UCSD-AML1 (cell line): ENCODE measurements around the gene ACO1.

Experiments used
- DNase-seq: peaks from one replicate; lab custom pipeline; 2025; ENCODE audit not compliant: unreplicated experiment; lab: John Stamatoyannopoulos, UW

ACO1 gene

DNA sequence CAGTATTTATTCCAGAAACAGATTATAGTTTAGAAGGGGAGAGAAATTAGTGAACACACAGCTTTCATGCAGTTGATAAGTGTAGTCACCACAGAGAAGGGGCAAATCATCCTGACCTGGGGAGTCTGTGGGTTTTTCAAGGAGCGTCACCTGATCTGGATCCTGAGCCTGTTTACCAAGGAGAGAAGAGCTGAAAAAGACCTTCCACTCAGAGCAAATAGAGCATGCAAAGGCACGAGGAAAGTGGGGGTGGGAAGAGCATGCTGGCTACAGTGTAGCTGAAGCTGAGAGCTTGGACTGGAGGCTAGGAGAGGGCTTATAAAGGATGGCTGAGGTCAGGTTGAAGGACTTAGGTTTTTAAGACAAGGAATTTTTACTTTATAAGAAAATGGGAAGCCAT is 30.4 kb downstream of the ACO1 start:
- DNase-seq = no peak

DNA sequence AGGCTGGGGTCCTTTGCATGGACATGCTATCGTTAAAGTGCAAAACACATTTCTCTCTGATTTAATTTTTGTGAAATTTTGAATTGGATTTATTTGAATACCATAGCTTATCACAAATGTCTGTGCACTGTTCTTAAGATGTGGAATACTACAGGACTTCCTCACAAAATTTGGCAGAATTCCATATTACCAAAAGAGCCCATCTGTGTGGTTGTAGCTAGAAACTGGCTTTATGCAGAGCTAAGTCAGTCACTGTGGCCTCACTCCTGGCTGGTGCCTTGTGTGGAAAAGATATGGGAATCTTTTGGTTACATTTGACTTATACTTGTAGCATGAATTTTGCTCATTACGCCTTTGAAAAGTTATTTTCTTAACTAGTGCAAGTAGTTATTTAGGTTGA is 35.5 kb downstream of the ACO1 start:
- DNase-seq = no peak

DNA sequence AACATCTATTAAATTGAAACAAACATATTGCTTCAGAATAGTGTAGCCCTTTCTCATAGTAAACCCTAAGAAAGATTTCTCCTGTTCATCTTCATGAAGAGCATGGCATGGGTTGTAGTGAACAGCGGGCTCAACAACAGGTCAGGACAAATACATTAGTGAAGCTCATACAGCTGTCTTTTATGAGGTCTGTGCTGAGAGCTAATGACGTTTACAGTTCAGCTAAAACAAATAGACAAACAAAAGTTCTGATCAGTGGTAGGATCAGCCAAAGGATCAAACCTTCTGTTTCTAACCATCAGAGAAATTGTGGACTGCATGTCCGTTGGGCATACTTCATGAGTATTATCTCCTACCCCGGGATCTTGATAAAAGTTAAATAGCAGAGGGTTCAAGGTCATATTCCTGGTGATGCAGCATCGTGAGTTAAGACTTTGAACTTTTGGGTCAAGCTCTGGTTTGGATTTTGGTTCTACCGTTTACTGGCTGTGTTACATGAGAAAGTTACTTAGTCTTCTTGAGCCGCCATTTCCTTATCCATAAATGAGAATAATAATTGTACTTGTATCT is 37.9 kb downstream of the ACO1 start:
- DNase-seq = no peak

DNA sequence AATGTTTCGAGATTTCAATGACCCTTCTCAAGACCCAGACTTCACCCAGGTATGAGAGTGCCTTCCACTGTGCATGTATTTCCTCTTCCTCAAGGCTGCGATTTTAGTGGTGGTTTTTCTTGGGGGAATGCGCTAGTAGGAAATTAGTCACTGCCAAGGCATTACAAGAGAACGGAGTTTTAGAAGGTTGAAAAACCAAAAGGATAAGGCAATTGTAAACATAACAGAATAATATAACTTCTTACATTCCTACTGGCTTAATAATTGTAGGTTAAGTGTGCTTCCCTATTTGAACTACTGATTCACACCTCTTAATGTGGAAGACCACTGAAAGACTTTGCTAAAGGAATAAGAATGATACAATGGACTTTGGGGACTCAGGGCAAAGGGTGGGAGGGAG is 38.9 kb downstream of the ACO1 start:
- no peak for DNase-seq

DNA sequence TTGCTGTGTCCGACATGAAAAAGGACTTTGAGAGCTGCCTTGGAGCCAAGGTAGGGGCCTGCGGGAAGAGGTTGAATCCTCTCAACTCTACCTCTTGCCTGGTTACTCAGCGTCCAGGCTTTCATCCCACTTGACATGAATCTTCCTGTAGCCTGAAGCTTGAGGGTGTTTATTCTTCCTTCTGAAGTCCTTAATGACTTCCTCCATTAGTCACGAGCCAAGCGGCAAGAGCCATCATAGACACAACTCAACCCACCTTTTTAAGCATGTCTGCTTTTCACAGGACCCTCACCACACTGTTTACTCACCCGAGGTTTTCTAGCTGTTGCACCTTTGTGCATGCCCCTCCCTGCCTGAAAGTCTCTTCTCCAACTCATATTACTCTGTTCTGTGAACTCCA is 40.2 kb downstream of the ACO1 start:
- DNase-seq = no peak

DNA sequence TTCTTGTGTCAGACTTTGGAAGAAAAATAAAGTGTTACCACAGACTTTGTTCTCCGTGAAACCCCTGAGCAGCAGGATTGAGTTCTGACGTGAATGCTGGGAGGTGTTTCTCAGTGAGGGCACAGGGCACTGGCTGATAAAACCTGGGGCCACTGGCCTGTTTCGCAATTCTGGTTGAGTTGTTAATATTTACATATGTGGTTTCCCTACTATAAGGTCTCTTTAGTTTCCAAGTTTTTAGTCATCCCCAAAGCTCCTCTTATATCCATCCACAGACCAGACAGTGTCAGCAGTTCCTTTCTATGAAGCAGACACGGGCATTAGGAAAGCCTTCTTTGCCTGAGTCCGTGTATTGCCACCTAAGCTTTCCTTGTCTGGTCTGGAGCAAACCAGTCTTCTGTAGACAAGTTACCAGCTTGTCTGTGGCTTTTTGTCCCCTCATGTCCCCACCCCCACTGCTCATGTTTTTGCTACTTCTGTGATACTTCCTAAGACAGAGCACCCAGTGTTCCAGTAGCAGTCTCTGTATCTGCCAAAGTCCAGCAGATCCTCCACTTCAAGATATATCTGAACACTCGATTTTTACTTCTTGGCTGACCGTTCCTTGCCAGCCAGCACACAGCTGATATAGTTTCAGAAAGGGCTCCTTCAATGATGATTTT is 42.0 kb downstream of the ACO1 start:
- DNase-seq = peak; percentile 6

DNA sequence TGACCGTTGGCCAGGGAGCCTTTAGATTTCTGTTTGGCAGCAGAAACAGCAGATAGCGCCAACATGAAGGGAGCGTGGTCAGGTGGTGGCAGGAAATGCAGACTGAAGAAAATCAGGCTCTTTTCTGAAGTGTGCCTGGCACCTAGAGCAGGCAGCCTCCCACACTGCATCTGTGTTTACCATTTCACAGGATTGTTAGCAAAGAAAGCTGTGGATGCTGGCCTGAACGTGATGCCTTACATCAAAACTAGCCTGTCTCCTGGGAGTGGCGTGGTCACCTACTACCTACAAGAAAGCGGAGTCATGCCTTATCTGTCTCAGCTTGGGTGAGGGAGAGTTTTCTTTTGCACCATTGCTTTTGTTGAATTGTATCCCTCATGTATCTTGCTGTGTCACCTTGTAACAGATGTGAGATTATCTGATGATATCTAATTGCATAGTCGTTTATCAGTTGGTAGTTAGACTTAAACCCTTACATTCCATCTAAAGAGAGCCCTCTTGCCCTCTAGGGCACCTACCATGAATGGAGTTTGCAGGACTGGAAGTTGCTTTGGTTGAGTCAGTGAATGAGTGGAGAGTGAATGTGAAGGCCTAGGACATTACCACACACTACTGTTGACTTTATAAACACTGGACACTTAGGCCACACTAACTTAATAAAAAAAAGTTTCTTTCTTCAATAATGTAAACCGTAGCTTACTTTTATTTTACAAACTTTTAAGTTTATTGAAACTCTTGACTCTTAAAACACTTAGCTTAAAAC is 42.8 kb downstream of the ACO1 start:
- peak; percentile 8 for DNase-seq

DNA sequence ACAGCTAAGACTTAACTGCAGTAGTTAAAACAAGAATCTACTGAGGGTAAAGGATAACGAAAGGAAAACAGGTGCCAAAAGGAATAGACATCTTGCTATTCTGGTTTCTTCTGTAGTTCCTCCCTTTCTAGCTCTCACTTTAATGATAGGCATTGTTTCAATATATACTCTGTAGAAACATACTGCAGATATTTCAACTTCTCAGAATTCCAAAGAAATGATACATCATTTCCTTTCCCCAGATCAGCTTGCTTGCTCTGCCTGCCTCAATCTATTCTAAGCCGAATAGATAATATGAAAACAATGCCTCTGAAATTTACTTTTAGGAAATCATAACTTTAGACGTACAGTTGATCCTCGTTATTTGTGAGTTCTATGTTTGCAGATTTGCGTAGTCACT is 46.3 kb downstream of the ACO1 start:
- DNase-seq = no peak

DNA sequence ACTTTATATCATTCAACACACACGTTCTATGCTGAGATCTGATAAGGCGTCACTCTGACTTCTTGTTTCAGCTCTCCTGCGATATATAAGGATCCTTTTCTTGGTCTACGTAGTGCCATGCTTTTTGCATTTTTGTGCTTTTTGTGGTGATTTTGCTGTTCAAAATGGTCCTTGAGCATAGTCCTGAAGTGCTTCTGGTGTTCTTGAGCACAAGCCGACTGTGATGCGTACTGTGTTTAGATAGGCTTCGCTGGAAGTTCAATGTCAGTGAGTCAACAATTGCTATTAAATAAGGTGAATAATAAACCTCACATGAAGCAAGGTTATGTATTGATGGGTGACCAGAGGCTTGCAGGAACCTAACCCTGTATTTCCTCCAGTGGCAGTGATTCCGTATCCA is 46.8 kb downstream of the ACO1 start:
- DNase-seq = no peak

DNA sequence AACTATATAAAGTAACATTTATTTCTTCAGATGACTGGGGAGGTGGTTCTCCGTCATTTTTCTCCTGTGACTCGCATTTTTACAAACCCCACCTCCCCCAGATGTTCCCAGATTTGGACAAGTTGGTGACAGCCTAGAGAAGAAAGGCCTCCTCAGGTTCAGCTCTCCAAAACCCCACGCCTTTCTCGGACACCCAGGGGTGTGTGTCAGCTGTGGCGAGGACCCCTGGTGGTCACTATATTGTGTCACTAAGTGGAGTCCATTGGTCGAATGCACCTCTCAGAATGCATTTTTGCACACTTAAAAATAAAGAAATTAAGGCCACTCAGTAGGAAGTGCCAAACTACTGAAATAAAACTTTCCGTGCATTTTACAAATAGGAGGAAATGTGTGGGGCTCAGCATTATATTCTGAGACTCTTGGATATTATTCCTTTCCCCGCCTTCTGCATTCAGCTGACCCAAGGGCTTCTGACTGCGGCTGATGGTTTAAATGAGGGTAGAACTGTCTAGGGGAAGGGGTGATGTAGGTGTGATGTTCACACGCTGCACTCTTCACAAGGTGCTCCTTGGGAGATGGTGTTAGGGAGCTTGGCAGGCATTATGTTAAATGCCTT is 47.6 kb downstream of the ACO1 start:
- peak; percentile 19 for DNase-seq

DNA sequence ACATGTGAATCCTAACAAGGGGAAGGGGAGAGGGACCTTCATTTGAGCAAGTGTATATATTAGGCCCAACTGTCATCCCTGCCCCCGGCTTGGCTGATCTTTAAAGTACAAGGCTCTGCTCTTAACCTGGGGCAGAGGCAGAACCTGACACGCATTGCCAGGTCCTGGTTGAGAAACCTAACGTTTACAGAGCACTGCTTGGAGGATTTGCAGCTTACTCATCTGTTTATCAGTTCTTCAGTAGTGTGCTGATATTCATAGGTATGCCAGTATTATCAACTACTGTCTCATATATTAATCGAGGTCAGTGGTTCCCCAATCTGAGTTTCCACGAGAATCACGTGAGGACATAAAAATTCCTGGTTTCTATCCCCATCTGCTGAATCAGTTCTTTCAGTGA is 50.4 kb downstream of the ACO1 start:
- DNase-seq = peak; percentile 8

DNA sequence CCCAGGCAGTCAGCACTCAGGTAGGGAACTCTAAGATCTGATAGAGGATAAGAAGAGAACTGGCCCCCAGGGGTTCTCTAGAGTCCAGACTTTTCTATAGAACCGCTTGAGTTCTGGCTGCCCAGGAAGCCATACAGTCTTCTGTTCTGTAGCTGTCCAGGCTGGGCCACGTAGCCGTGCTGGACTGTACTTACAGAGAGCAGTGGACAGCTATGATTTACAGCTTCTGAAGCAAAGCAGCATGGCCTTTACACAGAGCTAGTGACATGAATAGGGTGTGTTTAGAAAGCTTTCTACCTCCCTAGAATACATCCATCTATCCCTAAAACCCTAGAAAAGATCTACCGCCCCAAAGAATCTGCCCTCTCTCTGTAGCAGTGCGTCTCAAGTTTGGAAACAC is 57.2 kb downstream of the ACO1 start:
- no peak for DNase-seq

DNA sequence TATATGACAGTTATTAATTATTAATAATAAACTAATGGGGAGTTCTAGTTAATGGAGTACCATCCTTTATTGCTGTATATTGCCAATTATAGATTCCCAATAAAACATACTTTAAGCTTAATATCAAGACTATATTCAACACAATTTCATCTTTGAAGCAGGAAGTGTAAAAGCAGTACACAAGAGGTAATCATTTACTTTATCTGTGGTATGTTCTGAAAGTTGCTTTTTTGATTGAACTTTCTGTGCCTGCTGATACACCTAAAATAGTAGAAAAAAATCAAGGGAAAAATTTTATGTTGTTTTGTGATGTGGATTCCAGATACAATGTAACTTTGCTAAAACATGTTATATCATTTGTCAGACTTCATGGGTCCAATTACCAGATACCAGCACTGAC is 58.0 kb downstream of the ACO1 start:
- no peak for DNase-seq

DNA sequence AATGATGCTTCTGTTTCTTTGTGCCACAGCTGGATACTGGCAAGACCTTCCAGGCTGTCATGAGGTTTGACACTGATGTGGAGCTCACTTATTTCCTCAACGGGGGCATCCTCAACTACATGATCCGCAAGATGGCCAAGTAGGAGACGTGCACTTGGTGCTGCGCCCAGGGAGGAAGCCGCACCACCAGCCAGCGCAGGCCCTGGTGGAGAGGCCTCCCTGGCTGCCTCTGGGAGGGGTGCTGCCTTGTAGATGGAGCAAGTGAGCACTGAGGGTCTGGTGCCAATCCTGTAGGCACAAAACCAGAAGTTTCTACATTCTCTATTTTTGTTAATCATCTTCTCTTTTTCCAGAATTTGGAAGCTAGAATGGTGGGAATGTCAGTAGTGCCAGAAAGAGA is 65.5 kb downstream of the ACO1 start:
- DNase-seq = no peak

DNA sequence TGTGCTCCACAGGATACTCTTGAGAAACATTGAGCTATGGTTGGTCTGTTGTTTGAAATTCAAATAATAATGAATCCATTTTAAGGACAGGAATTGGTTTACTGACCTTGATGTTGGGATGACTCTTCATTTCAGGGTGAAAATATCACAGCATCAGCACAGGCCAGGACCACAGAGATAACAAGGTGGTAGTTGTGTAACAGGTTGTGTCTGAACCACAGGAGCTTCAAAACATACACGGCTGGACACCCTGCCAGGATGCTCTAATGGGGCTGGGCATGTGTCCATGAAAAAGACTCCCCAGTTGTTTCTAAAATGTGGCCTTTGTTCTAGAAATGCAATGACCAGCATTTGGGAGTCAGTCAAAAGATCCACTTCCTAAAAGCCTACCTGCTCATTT is 69.8 kb downstream of the ACO1 start:
- no peak for DNase-seq

DNA sequence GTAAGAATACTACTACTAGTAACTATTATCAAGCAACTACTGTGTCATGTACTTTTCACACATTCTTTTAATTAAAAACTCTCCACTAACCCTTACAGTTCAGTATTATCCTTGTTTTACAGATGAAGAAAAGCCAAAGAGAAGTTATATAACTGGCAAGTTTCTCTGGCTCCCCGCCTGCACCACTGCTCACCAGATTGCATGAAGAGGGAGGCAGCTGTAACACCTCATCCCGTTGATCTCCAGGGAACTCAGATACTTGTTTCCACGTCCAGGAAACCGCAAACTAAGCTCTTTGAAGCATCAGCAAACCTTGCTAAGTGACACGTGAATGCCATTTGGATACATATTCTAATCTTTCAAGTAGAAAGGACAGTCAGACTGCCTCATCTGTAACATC is 71.3 kb downstream of the ACO1 start:
- DNase-seq = no peak

DNA sequence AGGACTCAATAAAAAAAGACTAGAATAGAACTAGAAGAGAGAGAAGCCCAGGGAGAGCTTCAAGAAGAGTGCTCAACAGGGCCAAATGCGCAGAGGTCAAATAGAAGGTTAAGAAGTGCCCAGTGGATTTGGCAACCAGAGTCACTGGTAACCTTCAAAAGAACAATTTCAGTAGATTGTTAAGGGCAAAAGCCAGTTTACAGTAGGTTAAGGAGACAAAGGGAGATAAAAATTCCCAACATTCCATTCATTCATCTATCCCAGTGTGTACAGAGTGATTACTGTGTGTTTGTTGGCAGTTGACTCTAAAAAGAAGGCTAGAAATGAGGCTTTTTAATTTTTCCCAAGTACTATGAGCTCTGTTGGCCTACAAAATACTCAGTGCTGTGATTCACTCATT is 72.1 kb downstream of the ACO1 start:
- DNase-seq = no peak

DNA sequence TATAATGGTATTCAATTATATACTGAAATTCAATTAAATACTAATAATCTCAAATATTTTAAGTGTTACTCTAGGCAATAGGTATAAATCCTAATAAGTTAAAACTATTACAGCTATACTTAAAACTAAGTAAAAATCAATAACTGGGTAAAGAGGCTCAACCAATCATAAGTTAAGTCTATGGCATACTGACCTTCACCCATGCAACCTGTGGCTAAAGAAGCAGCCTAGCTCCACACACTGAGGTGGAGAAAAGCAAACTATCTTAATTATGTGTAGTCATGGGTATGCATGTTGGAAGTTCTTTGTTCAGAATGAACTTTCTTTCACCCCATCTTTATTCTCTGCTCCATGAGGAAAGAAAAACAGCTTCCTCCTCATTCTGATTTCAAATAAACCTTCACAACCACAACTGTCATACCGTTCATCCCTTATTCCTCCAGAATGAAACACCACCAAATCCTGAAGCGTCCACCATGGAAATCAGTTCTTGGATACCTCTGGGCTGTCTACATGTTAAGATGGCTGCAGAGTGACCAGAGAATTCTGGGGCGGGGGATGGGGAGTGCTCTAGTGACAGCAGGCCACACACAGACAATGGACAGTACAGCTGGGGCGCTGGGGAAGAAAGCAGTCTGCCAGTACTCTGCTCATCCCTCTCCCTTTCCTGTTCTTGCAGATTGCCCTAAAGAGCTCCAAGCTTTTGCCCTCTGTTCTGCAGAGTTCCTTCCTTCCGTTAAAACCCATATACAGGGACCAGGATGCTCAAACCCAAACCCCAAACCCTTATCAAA is 79.3 kb downstream of the ACO1 start:
- no peak for DNase-seq

DNA sequence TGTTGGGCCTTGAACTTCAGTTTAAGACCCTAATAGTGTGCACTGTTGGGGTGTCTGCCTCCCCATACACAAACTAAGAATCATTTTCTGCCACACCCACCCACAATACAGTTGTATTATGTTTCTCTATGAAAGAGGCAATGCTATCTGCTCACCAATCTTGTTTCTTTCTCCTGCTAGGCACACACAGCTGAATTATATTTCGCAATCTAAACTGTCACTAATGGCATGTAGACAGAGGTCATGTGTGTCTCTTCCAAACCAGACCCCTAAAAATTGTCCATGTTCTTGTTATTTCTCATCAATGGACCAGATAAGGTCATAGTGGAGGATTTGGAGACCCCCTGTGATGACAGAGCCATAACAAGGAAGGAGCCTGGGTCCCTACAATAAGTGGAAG is 84.3 kb downstream of the ACO1 start:
- no peak for DNase-seq

DNA sequence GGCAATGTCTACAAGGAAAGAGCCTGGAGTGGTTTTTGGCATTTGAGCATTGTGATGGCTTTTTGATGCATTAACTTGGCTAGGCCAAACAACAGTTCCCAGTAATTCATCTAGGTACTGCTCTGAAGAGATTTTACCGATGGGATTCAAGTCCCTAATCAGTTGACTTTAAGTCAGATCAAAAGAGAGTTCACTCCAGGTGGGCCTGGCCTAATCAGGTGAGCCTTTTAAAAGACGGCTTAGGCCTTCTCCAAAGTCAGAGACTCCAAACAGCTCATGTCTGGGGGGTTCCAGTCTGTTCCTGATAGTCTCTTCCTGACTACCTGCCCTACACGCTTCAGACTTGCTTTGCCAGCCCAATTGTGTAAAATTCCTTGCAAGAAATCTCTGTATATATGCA is 87.9 kb downstream of the ACO1 start:
- no peak for DNase-seq

DNA sequence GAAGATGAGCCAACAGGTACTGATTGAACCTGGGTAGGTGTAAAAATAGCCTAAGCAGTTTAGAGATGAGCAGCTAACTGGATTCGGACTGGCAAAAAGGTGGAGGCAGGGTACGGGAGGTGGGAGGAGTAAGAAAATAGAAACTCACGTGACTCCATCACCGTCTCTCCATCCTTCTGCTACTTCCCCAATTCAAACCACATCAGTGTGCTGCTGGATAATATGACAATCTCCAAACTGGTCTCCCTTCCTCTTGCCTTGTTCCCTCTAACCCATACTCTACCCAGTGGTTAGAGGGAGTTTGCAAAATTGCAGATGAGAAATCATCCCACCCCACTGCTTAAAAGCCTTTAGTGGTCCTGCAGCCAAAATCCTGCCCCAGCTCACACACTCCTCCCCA is 98.9 kb downstream of the ACO1 start:
- peak; percentile 9 for DNase-seq
